Activated naive CD8-positive, alpha-beta T cell treated with anti-CD3 and anti-CD28 coated beads, Interleukin-2, amount 10 ng/mL, durations not matched to agents 7 days and 5 days (primary cell): Measurements from ENCODE around the gene SRPX2. TPM values are rescaled to one million over a fixed set of nuclear protein-coding genes. Genes with fewer than 3 reads are reported as not detected.
A peak's percentile ranks its signal among the peaks of the same experiment; 100 is the strongest.

Experiments used
- ATAC-seq: fragments of 150-1000 bp; cut with Tn5 transposase; one replicate; pipeline ENCODE4 v1.10.0; 2021; ENCODE audit warnings: low read depth, moderate library complexity
- POLR2A ChIA-PET: fragments of 350-600 bp; sonication (Branson Sonifier 250); formaldehyde crosslinking; loops from one replicate; lab custom pipeline; 2021; ENCODE audit warnings: antibody characterized with exemption; lab: Charles Lee
- DNase-seq: peaks from one replicate; pipeline ENCODE4 v3.0.0; 2021
- H3K27ac Mint-ChIP-seq: one replicate; pipeline ENCODE4 v1.8.0; 2022; ENCODE audit warnings: mild to moderate bottlenecking, mixed read lengths
- H3K27me3 Mint-ChIP-seq: one replicate; pipeline ENCODE4 v1.8.0; 2022; ENCODE audit warnings: mild to moderate bottlenecking, moderate library complexity, mixed read lengths
- H3K36me3 Mint-ChIP-seq: one replicate; pipeline ENCODE4 v1.8.0; 2021; ENCODE audit warnings: mild to moderate bottlenecking, mixed read lengths
- H3K4me1 Mint-ChIP-seq: one replicate; pipeline ENCODE4 v1.8.0; 2021; ENCODE audit warnings: mixed read lengths
- H3K4me3 Mint-ChIP-seq: one replicate; pipeline ENCODE4 v1.8.0; 2022; ENCODE audit warnings: mild to moderate bottlenecking, moderate library complexity, mixed read lengths
- H3K9me3 Mint-ChIP-seq: one replicate; pipeline ENCODE4 v1.8.0; 2021; ENCODE audit warnings: mixed read lengths
- total RNA-seq, 2 experiments: library from RNA; stranded (reverse); gene quantifications; one replicate each; pipeline ENCODE4 v1.2.3, GENCODE V29; 2021

The SRPX2 gene
- total RNA-seq = not detected

GRCh38 chrX:100643956-100644860 is at the start of gene SRPX2:
Gene SRPX2 (plus strand): TSS chrX:100644199. CDS start chrX:100646323, 2,124 bp downstream.
- peaks cover 6% of the 10 kb centered on the region for H3K27me3 Mint-ChIP-seq
- DNase-seq (no peak), ATAC-seq (no peak)
- no peak within 1 kb of the TSS for H3K4me3 Mint-ChIP-seq
- H3K36me3 Mint-ChIP-seq = no peaks in the 10 kb centered on the region
- POLR2A ChIA-PET = no interaction called here
- no peaks in the 10 kb centered on the region for H3K4me1 Mint-ChIP-seq
- no peaks in the 10 kb centered on the region for H3K9me3 Mint-ChIP-seq
- no peak within 1 kb of the TSS for H3K27ac Mint-ChIP-seq

- no peak overlapping the region for H3K4me3 Mint-ChIP-seq
- no peaks in the 10 kb centered on the region for H3K9me3 Mint-ChIP-seq
- no peaks in the 10 kb centered on the region for H3K36me3 Mint-ChIP-seq
- H3K27me3 Mint-ChIP-seq = peaks cover 6% of the 10 kb centered on the region
- DNase-seq = no peak
- POLR2A ChIA-PET = no interaction called here
- no peak for ATAC-seq
- H3K4me1 Mint-ChIP-seq = no peaks in the 10 kb centered on the region
- no peak overlapping the region for H3K27ac Mint-ChIP-seq
Measured at GRCh38 chrX:100596601-100597000, 47.4 kb upstream of the SRPX2 start.

- no peak overlapping the region for H3K4me3 Mint-ChIP-seq
- POLR2A ChIA-PET = no interaction called here
- H3K27ac Mint-ChIP-seq = no peak overlapping the region
Measured at GRCh38 chrX:100599456-100599855, 44.5 kb upstream of the SRPX2 start.

GRCh38 chrX:100600340-100600739 is 43.7 kb upstream of the SRPX2 start:
- ATAC-seq (no peak), DNase-seq (no peak)
- POLR2A ChIA-PET = no interaction called here
- Mint-ChIP-seq H3K9me3 (no peaks in the 10 kb centered on the region), H3K4me1 (no peaks in the 10 kb centered on the region), H3K4me3 (no peak overlapping the region), H3K27ac (no peak overlapping the region), H3K27me3 (peaks cover 2% of the 10 kb centered on the region), H3K36me3 (no peaks in the 10 kb centered on the region)

More at GRCh38 chrX:100599456-100599855, 44.5 kb upstream of the SRPX2 start:
- Mint-ChIP-seq H3K36me3 (no peaks in the 10 kb centered on the region), H3K4me1 (no peaks in the 10 kb centered on the region), H3K9me3 (no peaks in the 10 kb centered on the region), H3K27me3 (peaks cover 4% of the 10 kb centered on the region)
- DNase-seq (no peak), ATAC-seq (no peak)

- H3K4me1 Mint-ChIP-seq = no peaks in the 10 kb centered on the region
- DNase-seq = no peak
- no peak overlapping the region for H3K4me3 Mint-ChIP-seq
- POLR2A ChIA-PET = no interaction called here
- no peak overlapping the region for H3K27ac Mint-ChIP-seq
- no peak for ATAC-seq
- H3K9me3 Mint-ChIP-seq = no peaks in the 10 kb centered on the region
- no peaks in the 10 kb centered on the region for H3K27me3 Mint-ChIP-seq
- no peaks in the 10 kb centered on the region for H3K36me3 Mint-ChIP-seq
Measured at GRCh38 chrX:100600758-100601157, 43.2 kb upstream of the SRPX2 start.

GRCh38 chrX:100606753-100607152 is 37.2 kb upstream of the SRPX2 start:
- Mint-ChIP-seq H3K36me3 (no peaks in the 10 kb centered on the region), H3K4me1 (peaks cover 9% of the 10 kb centered on the region), H3K27me3 (peaks cover 6% of the 10 kb centered on the region), H3K27ac (no peak overlapping the region), H3K9me3 (no peaks in the 10 kb centered on the region), H3K4me3 (no peak overlapping the region)
- DNase-seq = no peak
- no peak for ATAC-seq
- POLR2A ChIA-PET = no interaction called here

GRCh38 chrX:100609591-100609990 is 34.4 kb upstream of the SRPX2 start:
- H3K36me3 Mint-ChIP-seq = no peaks in the 10 kb centered on the region
- H3K4me1 Mint-ChIP-seq = peaks cover 9% of the 10 kb centered on the region
- no peak for ATAC-seq
- DNase-seq = no peak
- H3K9me3 Mint-ChIP-seq = no peaks in the 10 kb centered on the region
- POLR2A ChIA-PET = no interaction called here
- no peak overlapping the region for H3K4me3 Mint-ChIP-seq
- H3K27me3 Mint-ChIP-seq = peaks cover 6% of the 10 kb centered on the region
- H3K27ac Mint-ChIP-seq = no peak overlapping the region

- H3K9me3 Mint-ChIP-seq = no peaks in the 10 kb centered on the region
- H3K27me3 Mint-ChIP-seq = peaks cover 8% of the 10 kb centered on the region
- ATAC-seq (no peak), DNase-seq (no peak)
- H3K4me1 Mint-ChIP-seq = peaks cover 4% of the 10 kb centered on the region
- POLR2A ChIA-PET = no interaction called here
- H3K27ac Mint-ChIP-seq = no peak overlapping the region
- H3K4me3 Mint-ChIP-seq = no peak overlapping the region
- no peaks in the 10 kb centered on the region for H3K36me3 Mint-ChIP-seq
Measured at GRCh38 chrX:100611951-100612350, 32.0 kb upstream of the SRPX2 start.

GRCh38 chrX:100615005-100615404 is 29.0 kb upstream of the SRPX2 start:
- no peaks in the 10 kb centered on the region for H3K4me1 Mint-ChIP-seq
- DNase-seq = no peak
- H3K36me3 Mint-ChIP-seq = no peaks in the 10 kb centered on the region
- peaks cover 4% of the 10 kb centered on the region for H3K27me3 Mint-ChIP-seq
- ATAC-seq = no peak
- H3K4me3 Mint-ChIP-seq = no peak overlapping the region
- H3K27ac Mint-ChIP-seq = no peak overlapping the region
- H3K9me3 Mint-ChIP-seq = no peaks in the 10 kb centered on the region
- POLR2A ChIA-PET = no interaction called here

- Mint-ChIP-seq H3K36me3 (no peaks in the 10 kb centered on the region), H3K27ac (no peak overlapping the region)
- DNase-seq = no peak
Measured at GRCh38 chrX:100623001-100623400, 21.0 kb upstream of the SRPX2 start.

GRCh38 chrX:100625985-100626491 is 18.0 kb upstream of the SRPX2 start:
- Mint-ChIP-seq H3K27ac (no peak overlapping the region), H3K27me3 (peaks cover 8% of the 10 kb centered on the region), H3K9me3 (no peaks in the 10 kb centered on the region), H3K4me1 (peaks cover 9% of the 10 kb centered on the region), H3K36me3 (no peaks in the 10 kb centered on the region), H3K4me3 (peak overlapping the region; percentile 11)
- DNase-seq (no peak), ATAC-seq (peak; percentile 36)
- POLR2A ChIA-PET = no interaction called here

More at GRCh38 chrX:100623001-100623400, 21.0 kb upstream of the SRPX2 start:
- H3K4me3 Mint-ChIP-seq = no peak overlapping the region
- POLR2A ChIA-PET = no interaction called here
- peaks cover 9% of the 10 kb centered on the region for H3K4me1 Mint-ChIP-seq
- no peak for ATAC-seq
- H3K9me3 Mint-ChIP-seq = no peaks in the 10 kb centered on the region
- peaks cover 2% of the 10 kb centered on the region for H3K27me3 Mint-ChIP-seq

GRCh38 chrX:100635040-100635439 is 9.0 kb upstream of the SRPX2 start:
- no peaks in the 10 kb centered on the region for H3K36me3 Mint-ChIP-seq
- H3K27me3 Mint-ChIP-seq = peaks cover 20% of the 10 kb centered on the region
- no peak overlapping the region for H3K4me3 Mint-ChIP-seq
- no peak overlapping the region for H3K27ac Mint-ChIP-seq
- peaks cover 2% of the 10 kb centered on the region for H3K4me1 Mint-ChIP-seq
- POLR2A ChIA-PET = no interaction called here
- ATAC-seq = no peak
- DNase-seq = no peak
- no peaks in the 10 kb centered on the region for H3K9me3 Mint-ChIP-seq

GRCh38 chrX:100635989-100636320 is 8.0 kb upstream of the SRPX2 start:
- no peak for ATAC-seq
- Mint-ChIP-seq H3K4me3 (peak overlapping the region; percentile 89), H3K36me3 (no peaks in the 10 kb centered on the region), H3K27me3 (peaks cover 20% of the 10 kb centered on the region), H3K27ac (no peak overlapping the region), H3K4me1 (peaks cover 2% of the 10 kb centered on the region), H3K9me3 (no peaks in the 10 kb centered on the region)
- POLR2A ChIA-PET = no interaction called here
- DNase-seq = no peak

GRCh38 chrX:100636321-100636991 is 7.5 kb upstream of the SRPX2 start, which contains the start of gene TSPAN6:
Gene TSPAN6 (minus strand): TSS chrX:100636806. CDS start chrX:100636694, 112 bp downstream.
- DNase-seq = peak; percentile 66
- peak within 1 kb of the TSS; percentile 89 for H3K4me3 Mint-ChIP-seq
- H3K4me1 Mint-ChIP-seq = peaks cover 2% of the 10 kb centered on the region
- H3K9me3 Mint-ChIP-seq = no peaks in the 10 kb centered on the region
- peak; percentile 100 for ATAC-seq
- peak within 1 kb of the TSS; percentile 72 for H3K27ac Mint-ChIP-seq
- peaks cover 20% of the 10 kb centered on the region for H3K27me3 Mint-ChIP-seq
- POLR2A ChIA-PET = no interaction called here
- no peaks in the 10 kb centered on the region for H3K36me3 Mint-ChIP-seq
